Liver (tissue), 9 donors: ENCODE data around the gene KRTAP5-2. TPM values are rescaled to one million over a fixed set of nuclear protein-coding genes. Genes with fewer than 3 reads are reported as not detected.

Source experiments
- DNase-seq: peaks from one replicate; pipeline ENCODE4 v3.0.0-alpha.2; 2017; ENCODE audit warnings: low spot score
- H3K27ac ChIP-seq, 2 donors: one replicate each; pipeline ENCODE4 v1.7.0; 2013; ENCODE audit warnings: inconsistent platforms in 2 of 2, low read length in 2 of 2, control low read depth in 1 of 2, low read depth in 1 of 2, mild to moderate bottlenecking in 1 of 2
- H3K27me3 ChIP-seq, 4 donors: one replicate each; pipeline versions ENCODE4 v1.6.1 to v1.7.0; 2013; ENCODE audit warnings: low read length in 3 of 4, inconsistent platforms in 1 of 4, mild to moderate bottlenecking in 1 of 4, moderate library complexity in 1 of 4; ENCODE audit not compliant: control insufficient read depth in 4 of 4, insufficient read depth in 4 of 4
- H3K36me3 ChIP-seq, 4 donors: one replicate each; pipeline versions ENCODE4 v1.6.1 to v1.7.0; 2013; ENCODE audit warnings: low read length in 3 of 4, mild to moderate bottlenecking in 3 of 4, low read depth in 1 of 4, moderate library complexity in 1 of 4; ENCODE audit not compliant: control insufficient read depth in 4 of 4, insufficient read depth in 3 of 4
- H3K4me1 ChIP-seq, 4 donors: one replicate each; pipeline versions ENCODE4 v1.6.1 to v1.7.0; 2013; ENCODE audit warnings: low read length in 3 of 4, mild to moderate bottlenecking in 3 of 4, moderate library complexity in 1 of 4; ENCODE audit not compliant: control insufficient read depth in 4 of 4, insufficient read depth in 4 of 4
- H3K4me3 ChIP-seq, 3 donors: one replicate each; pipeline versions ENCODE4 v1.6.1 to v1.7.0; 2013; ENCODE audit warnings: low read length in 3 of 3, control low read depth in 1 of 3, low read depth in 1 of 3, mild to moderate bottlenecking in 1 of 3
- H3K9ac ChIP-seq, 2 donors: one replicate each; pipeline ENCODE4 v1.7.0; 2013; ENCODE audit warnings: low read length in 2 of 2, mild to moderate bottlenecking in 2 of 2, moderate library complexity in 2 of 2, control low read depth in 1 of 2, low read depth in 1 of 2
- H3K9me3 ChIP-seq, 4 donors: one replicate each; pipeline versions ENCODE4 v1.6.1 to v1.7.0; 2013; ENCODE audit warnings: low read length in 3 of 4; ENCODE audit not compliant: control insufficient read depth in 4 of 4
- EGR1 ChIP-seq, 2 donors: IDR thresholded peaks; 2 replicates each; pipeline ENCODE4 v1.6.1; 2016 to 2018; ENCODE audit warnings: antibody characterized with exemption in 2 of 2, low read depth in 2 of 2
- FOXA1 ChIP-seq: IDR thresholded peaks from 2 replicates; pipeline ENCODE4 v1.6.1; 2016; ENCODE audit warnings: antibody characterized with exemption
- FOXA2 ChIP-seq: IDR thresholded peaks from 2 replicates; pipeline ENCODE4 v1.6.1; 2016; ENCODE audit warnings: antibody characterized with exemption
- GABPA ChIP-seq, 2 donors: IDR thresholded peaks in 1 of 2; conservative IDR thresholded peaks in 1 of 2; 2 replicates each; pipeline ENCODE4 v1.6.1; 2016; ENCODE audit warnings: antibody characterized with exemption in 2 of 2, mild to moderate bottlenecking in 1 of 2, moderate library complexity in 1 of 2
- HNF4A ChIP-seq, 2 donors: conservative IDR thresholded peaks; 2 replicates each; pipeline ENCODE4 v1.6.1; 2016; ENCODE audit warnings: antibody characterized with exemption in 2 of 2, mild to moderate bottlenecking in 2 of 2
- HNF4G ChIP-seq: IDR thresholded peaks from 2 replicates; pipeline ENCODE4 v1.6.1; 2016; ENCODE audit warnings: antibody characterized with exemption
- JUND ChIP-seq, 2 donors: IDR thresholded peaks; 2 replicates each; pipeline ENCODE4 v1.6.1; 2016; ENCODE audit warnings: antibody characterized with exemption in 2 of 2
- NR2F2 ChIP-seq: IDR thresholded peaks from 2 replicates; pipeline ENCODE4 v1.6.1; 2016; ENCODE audit warnings: antibody characterized with exemption
- RAD21 ChIP-seq, 2 donors: IDR thresholded peaks; 2 replicates each; pipeline ENCODE4 v1.6.1; 2016; ENCODE audit warnings: antibody characterized with exemption in 2 of 2, mild to moderate bottlenecking in 2 of 2
- RXRA ChIP-seq, 2 donors: IDR thresholded peaks; 2 replicates each; pipeline ENCODE4 v1.6.1; 2017 to 2018; ENCODE audit warnings: antibody characterized with exemption in 2 of 2, mild to moderate bottlenecking in 1 of 2
- SP1 ChIP-seq: IDR thresholded peaks from 2 replicates; pipeline ENCODE4 v1.6.1; 2018; ENCODE audit warnings: antibody characterized with exemption, mild to moderate bottlenecking
- TAF1 ChIP-seq: conservative IDR thresholded peaks from 2 replicates; pipeline ENCODE4 v1.6.1; 2016; ENCODE audit warnings: antibody characterized with exemption, mild to moderate bottlenecking
- YY1 ChIP-seq: IDR thresholded peaks from 2 replicates; pipeline ENCODE4 v1.6.1; 2016; ENCODE audit warnings: antibody characterized with exemption, mild to moderate bottlenecking
- WGBS: extraction: QIAGEN DNeasy Blood & Tissue Kit; methylation state at CpG from one replicate; pipeline ENCODE4 v1.1.7; 2013; 5-methylcytosine and 5-hydroxymethylcytosine counted together
- polyA plus RNA-seq, 2 donors: library from polyadenylated mRNA; stranded (reverse) in 1 of 2; unstranded in 1 of 2; fragments of 200-250 nt in 1 of 2; fragments of >200 nt in 1 of 2; fragmentation: Nextera tagmentation in 1 of 2; extraction: Ambion mirVana in 1 of 2; gene quantifications; one replicate each; pipeline versions ENCODE4 v1.2.1 to v1.2.3, GENCODE V29; 2013 to 2015
- total RNA-seq, 2 donors: library from RNA; depleted of rRNA; stranded (reverse); fragments of >200 nt; gene quantifications; one replicate each; pipeline ENCODE4 v1.2.3, GENCODE V29; 2014
- TF ChIP-seq, protein P1 (sequence below): fragments of 150-350 bp; IDR thresholded peaks from 2 replicates; pipeline ENCODE4 v1.5.1; 2017; ENCODE audit warnings: improper control_type of control experiment, low read depth, low read length; ENCODE audit not compliant: missing input control
- TF ChIP-seq, protein P2 (sequence below): IDR thresholded peaks from 2 replicates; pipeline ENCODE4 v1.6.1; 2016; ENCODE audit warnings: antibody characterized with exemption
- TF ChIP-seq, protein P3 (sequence below): IDR thresholded peaks from 2 replicates; pipeline ENCODE4 v1.6.1; 2016; ENCODE audit warnings: antibody characterized with exemption, mild to moderate bottlenecking
- TF ChIP-seq, protein P4 (sequence below): IDR thresholded peaks from 2 replicates; pipeline ENCODE4 v1.6.1; 2016; ENCODE audit warnings: antibody characterized with exemption
- TF ChIP-seq, protein P5 (sequence below): IDR thresholded peaks from 2 replicates; pipeline ENCODE4 v1.6.1; 2016; ENCODE audit warnings: antibody characterized with exemption
- donor health status: healthy.
- donor health status: healthy.
- donor health status: healthy.
- donor health status: healthy.
- donor health status: healthy.

KRTAP5-2 gene
- total and polyA plus RNA-seq, 4 donors = 0.08 TPM; not detected in 3

DNA sequence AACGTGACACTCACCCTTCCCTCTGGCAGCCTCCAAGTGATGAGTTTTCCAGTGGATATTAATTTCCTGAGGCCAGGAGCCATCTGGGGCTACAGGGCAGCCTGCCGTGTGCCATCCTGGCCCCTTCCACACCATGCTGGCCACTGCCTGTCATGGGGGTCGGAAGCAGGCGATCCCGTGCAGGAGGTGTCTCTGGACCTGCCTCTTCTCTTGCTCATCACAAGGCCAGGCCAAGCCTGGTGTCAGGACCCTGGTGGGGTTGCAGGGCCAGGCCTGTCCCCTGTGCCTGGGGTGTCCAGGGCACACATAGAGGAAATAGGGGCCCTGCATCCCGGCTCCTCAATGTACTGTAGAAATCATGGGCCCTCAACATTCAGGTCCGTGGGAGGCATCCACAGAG is 6.6 kb upstream of the KRTAP5-2 start:
- no peaks in the 10 kb centered on the region for H3K36me3 ChIP-seq
- H3K9me3 ChIP-seq = no peaks in the 10 kb centered on the region
- no peaks in the 10 kb centered on the region for H3K4me1 ChIP-seq
- WGBS = 92% methylated on average over 7 of the region's 7 CpGs
- no peak for TF ChIP-seq HNF4G
- no peak for TF ChIP-seq FOXA2
- TF ChIP-seq RXRA (IDR thresholded peaks at IDR 0.05) = no peak
- no peak for TF ChIP-seq EGR1 (IDR thresholded peaks at IDR 0.05; ENCODE audit: low read depth in 2 of 2)
- no peak for TF ChIP-seq FOXA1
- TF ChIP-seq, protein P1, sequence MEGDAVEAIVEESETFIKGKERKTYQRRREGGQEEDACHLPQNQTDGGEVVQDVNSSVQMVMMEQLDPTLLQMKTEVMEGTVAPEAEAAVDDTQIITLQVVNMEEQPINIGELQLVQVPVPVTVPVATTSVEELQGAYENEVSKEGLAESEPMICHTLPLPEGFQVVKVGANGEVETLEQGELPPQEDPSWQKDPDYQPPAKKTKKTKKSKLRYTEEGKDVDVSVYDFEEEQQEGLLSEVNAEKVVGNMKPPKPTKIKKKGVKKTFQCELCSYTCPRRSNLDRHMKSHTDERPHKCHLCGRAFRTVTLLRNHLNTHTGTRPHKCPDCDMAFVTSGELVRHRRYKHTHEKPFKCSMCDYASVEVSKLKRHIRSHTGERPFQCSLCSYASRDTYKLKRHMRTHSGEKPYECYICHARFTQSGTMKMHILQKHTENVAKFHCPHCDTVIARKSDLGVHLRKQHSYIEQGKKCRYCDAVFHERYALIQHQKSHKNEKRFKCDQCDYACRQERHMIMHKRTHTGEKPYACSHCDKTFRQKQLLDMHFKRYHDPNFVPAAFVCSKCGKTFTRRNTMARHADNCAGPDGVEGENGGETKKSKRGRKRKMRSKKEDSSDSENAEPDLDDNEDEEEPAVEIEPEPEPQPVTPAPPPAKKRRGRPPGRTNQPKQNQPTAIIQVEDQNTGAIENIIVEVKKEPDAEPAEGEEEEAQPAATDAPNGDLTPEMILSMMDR = no peak
- TF ChIP-seq, protein P2, sequence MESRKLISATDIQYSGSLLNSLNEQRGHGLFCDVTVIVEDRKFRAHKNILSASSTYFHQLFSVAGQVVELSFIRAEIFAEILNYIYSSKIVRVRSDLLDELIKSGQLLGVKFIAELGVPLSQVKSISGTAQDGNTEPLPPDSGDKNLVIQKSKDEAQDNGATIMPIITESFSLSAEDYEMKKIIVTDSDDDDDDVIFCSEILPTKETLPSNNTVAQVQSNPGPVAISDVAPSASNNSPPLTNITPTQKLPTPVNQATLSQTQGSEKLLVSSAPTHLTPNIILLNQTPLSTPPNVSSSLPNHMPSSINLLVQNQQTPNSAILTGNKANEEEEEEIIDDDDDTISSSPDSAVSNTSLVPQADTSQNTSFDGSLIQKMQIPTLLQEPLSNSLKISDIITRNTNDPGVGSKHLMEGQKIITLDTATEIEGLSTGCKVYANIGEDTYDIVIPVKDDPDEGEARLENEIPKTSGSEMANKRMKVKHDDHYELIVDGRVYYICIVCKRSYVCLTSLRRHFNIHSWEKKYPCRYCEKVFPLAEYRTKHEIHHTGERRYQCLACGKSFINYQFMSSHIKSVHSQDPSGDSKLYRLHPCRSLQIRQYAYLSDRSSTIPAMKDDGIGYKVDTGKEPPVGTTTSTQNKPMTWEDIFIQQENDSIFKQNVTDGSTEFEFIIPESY = no peak
- TF ChIP-seq TAF1 = no peak
- TF ChIP-seq JUND (IDR thresholded peaks at IDR 0.05) = no peak
- no peak for TF ChIP-seq NR2F2
- TF ChIP-seq, protein P3, sequence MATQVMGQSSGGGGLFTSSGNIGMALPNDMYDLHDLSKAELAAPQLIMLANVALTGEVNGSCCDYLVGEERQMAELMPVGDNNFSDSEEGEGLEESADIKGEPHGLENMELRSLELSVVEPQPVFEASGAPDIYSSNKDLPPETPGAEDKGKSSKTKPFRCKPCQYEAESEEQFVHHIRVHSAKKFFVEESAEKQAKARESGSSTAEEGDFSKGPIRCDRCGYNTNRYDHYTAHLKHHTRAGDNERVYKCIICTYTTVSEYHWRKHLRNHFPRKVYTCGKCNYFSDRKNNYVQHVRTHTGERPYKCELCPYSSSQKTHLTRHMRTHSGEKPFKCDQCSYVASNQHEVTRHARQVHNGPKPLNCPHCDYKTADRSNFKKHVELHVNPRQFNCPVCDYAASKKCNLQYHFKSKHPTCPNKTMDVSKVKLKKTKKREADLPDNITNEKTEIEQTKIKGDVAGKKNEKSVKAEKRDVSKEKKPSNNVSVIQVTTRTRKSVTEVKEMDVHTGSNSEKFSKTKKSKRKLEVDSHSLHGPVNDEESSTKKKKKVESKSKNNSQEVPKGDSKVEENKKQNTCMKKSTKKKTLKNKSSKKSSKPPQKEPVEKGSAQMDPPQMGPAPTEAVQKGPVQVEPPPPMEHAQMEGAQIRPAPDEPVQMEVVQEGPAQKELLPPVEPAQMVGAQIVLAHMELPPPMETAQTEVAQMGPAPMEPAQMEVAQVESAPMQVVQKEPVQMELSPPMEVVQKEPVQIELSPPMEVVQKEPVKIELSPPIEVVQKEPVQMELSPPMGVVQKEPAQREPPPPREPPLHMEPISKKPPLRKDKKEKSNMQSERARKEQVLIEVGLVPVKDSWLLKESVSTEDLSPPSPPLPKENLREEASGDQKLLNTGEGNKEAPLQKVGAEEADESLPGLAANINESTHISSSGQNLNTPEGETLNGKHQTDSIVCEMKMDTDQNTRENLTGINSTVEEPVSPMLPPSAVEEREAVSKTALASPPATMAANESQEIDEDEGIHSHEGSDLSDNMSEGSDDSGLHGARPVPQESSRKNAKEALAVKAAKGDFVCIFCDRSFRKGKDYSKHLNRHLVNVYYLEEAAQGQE = no peak
- TF ChIP-seq, protein P4, sequence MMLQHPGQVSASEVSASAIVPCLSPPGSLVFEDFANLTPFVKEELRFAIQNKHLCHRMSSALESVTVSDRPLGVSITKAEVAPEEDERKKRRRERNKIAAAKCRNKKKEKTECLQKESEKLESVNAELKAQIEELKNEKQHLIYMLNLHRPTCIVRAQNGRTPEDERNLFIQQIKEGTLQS = no peak
- no peak for TF ChIP-seq HNF4A (conservative IDR thresholded peaks at IDR 0.05)
- TF ChIP-seq SP1 = no peak
- no peak for TF ChIP-seq GABPA (IDR thresholded peaks at IDR 0.05 in 1 of 2, conservative IDR thresholded peaks at IDR 0.05 in 1 of 2)
- TF ChIP-seq, protein P5, sequence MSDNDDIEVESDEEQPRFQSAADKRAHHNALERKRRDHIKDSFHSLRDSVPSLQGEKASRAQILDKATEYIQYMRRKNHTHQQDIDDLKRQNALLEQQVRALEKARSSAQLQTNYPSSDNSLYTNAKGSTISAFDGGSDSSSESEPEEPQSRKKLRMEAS = no peak
- no peak for TF ChIP-seq YY1
- no peak for TF ChIP-seq RAD21 (IDR thresholded peaks at IDR 0.05)
- no peak overlapping the region for H3K9ac ChIP-seq
- DNase-seq = no peak
- peaks cover 0 to 4% (median 0%) of the 10 kb centered on the region in 4 donors for H3K27me3 ChIP-seq
- no peak overlapping the region for H3K27ac ChIP-seq
- H3K4me3 ChIP-seq = no peak overlapping the region
